GM19035 (cell line): ENCODE measurements around the gene SWAP70.
"Not testable (repeated sequence)": the region's sequence is repeated elsewhere in the genome, so short reads cannot be mapped to it uniquely, and the experiment has no call there.

ENCODE experiments used
- ATAC-seq: cut with Tn5 transposase; IDR thresholded peaks from one replicate; pipeline ENCODE4 v1.9.1; 2021; ENCODE audit not compliant: unreplicated experiment

SWAP70 gene

DNA sequence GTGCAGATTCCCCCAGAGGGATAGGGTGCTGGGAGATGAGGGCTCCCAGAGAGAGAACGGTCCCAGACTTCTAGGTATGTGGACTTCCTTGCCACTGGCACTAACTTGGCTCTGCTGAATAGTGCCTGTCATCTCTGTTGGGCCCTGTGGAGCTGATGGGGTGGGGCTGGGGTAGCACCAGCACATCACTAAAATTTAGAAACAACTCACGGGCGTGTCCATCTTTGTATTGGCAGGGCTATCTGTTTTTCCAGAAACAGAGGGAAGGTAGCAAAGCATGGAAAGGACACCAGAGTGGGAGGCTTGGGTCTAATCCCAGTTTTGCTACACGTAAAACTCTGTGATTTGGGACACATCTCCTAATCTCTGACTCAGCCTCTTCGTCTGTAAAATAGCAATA lies 25.8 kb downstream of the SWAP70 start:
- ATAC-seq: peak; percentile 12

DNA sequence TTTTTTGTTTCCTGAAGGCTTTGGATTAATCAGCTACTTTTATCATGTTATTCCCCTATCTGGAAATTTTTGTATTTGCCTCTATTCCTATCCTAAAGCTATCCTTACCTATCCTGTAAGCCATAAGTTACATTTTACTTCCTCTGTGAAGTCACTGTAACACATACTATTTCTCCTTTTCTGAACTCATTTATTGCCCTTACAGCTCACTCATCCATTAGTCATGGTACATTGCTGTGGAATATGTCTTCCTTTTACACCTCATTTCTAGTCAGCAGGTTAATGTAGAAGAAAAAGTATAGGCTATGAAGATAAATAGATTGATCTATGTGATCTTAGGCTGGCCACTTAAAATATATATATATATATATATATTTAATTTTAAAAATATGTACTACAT lies 28.0 kb downstream of the SWAP70 start:
- ATAC-seq: no peak

DNA sequence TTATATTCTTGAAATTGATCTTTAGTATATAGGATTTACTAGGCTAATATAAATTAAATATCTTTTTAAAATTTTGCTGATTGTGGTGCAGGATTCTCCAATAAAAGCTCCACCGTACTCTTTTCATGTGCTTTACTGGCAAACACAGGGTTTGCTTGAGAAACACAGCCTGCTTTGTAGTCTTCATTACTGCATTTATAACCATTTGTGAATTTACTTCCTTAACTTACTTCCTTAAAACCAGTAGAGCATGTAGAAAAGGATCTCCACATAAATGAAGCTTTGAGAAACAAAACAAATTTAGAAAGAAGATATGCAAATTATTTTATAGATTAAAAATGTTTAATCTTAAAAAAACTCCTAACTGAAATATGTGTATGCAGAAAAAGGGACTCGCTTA lies 28.8 kb downstream of the SWAP70 start:
- ATAC-seq: no peak

DNA sequence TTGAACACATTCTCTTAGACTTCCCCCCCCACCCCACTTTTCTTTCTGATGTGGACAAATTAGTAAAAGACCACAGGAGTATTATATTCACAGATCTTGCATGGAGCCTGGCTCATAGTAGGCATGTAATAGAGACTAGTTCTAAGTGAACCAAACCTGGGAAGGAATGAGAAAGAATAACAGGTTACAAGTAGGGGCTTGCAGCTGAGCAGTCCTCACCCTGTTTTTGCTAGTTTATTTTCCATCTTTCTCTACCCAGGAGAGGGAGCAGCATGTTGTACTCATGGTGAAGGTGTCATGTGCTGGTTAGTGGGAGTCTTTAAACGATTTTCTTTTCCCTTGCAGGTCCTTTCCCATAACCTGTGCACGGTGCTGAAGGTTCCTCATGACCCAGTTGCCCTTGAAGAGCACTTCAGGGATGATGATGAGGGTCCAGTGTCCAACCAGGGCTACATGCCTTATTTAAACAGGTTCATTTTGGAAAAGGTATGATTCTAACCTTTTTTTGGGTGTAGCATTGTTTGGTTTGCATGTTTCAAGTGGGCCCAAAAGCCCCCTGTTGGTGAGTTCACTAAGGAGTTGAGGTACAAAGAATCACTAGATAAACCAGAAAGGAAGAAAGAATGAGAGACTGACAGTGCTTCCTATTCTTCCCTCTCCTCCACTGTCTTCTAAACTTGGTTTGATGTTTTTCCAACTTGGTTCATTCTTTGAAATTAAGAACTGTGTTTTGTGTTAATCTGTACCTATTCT lies 30.1 kb downstream of the SWAP70 start:
- ATAC-seq: no peak

DNA sequence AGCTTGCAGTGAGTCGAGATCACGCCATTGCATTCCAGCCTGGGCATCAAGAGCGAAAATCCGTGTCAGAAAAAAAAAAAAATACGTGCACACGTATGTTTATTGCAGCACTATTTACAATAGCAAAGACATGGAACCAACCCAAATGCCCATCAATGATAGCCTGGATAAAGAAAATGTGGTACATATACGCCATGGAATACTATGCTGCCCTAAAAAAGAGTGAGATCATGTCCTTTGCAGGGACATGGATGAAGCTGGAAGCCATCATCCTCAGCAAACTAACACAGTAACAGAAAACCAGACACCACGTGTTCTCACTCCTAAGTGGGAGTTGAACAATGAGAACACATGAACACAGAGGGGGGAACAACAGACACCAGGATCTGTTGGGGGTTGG lies 31.4 kb downstream of the SWAP70 start:
- not testable (repeated sequence) for ATAC-seq

DNA sequence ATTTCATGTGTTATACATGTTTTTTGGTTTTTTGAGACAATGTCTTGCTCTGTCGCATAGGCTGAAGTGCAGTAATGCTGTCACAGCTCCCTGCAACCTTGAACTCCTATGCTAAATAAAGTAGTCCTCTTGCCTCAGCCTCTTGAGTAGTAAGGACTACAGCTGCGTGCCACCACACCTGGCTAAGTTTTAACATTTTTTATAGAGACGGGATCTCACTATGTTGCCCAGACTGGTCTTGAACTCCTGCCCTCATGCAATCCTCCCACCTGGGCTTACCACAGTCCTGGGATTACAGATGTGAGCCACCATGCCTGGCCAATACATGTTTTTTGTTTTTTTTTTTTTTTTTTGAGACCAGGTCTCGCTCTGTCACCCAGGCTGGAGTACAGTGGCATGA lies 33.9 kb downstream of the SWAP70 start:
- ATAC-seq: no peak

DNA sequence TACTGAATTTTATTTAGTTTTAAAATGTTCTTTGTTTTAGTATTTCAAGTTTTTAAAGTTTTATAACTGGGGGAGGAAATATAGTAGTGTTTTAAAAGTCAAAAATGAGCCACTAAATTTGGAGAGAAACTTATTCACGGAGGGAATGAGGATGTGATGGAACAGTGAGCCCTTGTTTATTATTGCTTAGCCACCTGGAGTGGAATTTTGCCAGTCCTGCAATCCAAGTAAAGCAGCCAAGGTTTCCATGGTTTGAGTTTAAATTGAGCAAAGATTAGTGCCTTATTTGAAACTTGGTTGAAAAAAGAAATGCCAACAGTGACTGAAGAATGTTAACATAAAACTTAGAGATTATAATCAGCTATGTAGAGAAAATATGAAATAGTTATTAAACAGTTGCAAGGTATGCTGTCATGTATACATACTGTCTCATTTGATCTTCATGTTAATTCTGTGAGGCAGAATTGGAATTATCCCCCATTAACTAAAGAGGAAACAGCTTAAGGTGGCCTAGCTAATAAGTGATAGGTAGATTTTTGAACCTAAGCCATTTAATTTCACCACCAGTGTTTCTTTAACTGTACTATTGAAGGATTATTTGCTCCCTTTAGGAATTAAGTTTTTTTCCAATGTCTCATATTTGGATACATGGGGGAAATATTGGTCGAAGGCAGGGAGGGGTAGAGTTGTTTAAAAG lies 36.4 kb downstream of the SWAP70 start:
- ATAC-seq: no peak

DNA sequence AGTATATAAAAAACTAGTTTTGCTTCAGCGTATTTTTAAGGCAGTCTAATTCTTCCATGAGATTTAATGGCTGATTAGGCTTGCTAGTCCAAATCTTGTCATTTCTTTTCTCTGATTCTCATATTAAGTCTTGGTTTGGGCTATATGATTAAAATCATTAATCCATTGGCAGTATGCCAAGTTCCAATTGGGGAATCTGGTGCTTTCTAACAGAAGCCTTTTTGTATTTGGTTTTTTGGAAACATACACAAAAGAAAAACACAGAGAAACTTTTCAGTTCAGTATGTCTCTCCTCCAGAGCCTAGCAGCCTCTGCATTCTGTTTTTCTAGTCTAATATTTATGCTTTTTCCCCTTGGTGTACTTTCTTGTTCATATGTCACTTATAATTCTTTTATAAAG lies 37.9 kb downstream of the SWAP70 start:
- no peak for ATAC-seq

DNA sequence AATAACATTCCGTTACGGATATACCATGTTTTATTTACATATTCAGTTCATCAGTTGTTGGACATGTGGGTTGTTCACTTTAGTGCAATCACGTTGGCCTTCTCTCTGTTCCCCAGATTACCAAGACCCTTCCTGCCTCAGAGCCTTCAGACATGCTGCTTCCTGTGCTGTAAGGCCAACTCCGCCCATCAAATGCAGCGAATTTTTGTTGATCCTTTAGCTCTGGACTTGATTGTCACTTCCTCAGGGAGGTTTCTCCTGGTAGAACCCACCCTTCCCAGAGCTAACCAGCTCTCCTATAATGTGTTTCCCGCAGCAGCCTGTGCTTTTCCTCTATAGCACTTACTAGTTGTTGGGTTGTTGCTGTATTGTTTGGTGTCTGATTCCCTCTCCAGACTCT lies 39.4 kb downstream of the SWAP70 start:
- ATAC-seq: no peak

DNA sequence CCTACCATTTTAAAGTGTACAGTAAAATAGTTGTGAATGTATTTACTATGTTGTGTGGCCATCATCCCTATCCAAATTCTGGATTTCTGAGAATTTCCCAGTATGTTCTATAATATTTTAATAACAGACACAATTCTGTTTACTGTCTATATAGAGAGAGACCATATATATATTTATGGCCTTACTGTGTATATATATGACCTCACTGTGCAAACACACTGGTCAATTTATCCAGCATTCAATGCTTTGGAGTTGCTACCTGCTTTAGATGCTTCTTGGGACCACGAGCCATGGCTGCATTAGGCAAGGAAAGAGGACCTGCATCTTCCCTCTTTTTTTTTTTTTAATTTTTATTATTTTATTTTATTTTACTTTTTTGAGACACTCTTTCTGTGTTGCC lies 40.2 kb downstream of the SWAP70 start:
- ATAC-seq: no peak

DNA sequence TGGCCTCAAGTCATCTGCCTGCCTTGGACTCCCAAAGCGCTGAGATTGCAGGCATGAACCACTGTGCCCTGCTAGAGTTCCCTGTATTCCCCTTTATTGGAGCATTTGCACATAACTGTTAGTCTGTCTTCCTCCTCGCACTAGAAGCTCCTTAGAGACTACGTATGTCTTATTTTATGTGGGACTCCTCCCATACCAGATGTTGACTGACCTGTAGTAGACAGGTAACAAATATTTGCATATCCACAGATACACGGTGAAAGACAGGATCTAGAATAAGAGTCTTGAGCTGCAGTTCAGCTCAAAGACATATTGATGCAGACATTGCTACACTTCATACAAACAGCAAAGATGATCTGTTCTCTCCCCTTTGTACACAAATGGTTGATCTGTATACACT lies 40.7 kb downstream of the SWAP70 start:
- no peak for ATAC-seq

DNA sequence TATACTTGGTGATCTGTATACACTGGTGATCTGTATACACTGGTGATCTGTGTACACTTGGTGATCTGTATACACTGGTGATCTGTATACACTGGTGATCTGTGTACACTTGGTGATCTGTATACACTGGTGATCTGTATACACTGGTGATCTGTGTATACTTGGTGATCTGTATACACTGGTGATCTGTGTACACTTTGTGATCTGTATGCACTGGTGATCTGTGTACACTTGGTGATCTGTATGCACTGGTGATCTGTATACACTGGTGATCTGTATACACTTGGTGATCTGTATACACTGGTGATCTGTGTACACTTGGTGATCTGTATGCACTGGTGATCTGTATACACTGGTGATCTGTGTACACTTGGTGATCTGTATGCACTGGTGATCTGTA lies 41.5 kb downstream of the SWAP70 start:
- not testable (repeated sequence) for ATAC-seq

DNA sequence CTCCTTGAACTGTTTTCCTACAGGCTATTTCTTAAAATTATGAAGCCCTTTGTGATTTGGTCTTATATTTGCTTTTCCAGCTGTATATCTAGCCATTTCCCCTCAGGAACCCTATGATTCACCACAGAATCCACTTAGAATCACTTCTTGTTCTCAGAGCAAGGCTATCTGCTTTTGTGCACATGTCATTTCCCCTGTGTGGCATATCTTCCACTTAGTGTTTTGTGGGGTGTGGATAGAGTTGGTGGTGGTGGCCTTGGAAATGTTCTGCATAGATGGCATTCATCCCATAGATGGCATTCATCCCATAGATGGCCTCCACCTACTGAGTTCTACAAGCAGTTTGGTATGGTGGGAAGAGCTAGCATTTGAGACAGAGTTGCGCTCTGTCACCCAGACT lies 44.7 kb downstream of the SWAP70 start:
- no peak for ATAC-seq

DNA sequence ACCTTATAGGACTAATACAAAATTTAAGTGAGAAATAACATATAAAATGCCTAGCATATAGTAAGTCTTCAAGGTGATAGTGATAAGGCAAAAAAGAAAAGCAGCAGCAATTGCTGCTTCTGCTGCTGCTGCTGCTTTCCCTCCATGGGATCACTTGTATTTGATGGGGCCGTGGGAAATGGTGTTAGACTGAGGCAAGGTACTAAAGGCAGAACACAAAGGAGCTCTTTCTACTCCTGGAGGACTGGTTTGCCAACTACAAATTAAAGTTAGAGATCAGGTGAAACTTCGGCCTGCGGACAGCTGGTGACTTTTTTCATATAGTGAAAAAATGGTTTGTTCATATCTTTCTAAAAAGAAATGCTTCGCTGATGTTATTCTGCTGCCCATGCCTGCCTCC lies 46.3 kb downstream of the SWAP70 start:
- no peak for ATAC-seq

DNA sequence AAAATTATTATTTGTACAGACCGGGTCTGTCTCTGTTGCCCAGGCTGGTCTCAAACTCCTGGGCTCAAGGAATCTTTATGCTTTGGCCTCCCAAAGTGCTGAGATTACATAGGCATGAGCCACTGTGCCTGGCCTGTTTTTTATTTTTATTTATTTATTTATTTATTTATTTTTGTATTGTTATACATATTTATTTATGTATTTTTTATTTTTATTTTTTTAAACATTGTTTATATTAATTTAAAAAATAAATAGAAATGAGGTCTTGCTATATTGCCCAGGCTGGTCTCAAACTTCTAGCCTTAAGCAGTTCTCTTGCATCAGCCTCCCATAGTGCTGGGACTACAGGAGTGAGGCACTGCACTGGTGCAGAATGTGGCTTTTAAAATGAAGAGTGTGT lies 47.0 kb downstream of the SWAP70 start:
- ATAC-seq: no peak

DNA sequence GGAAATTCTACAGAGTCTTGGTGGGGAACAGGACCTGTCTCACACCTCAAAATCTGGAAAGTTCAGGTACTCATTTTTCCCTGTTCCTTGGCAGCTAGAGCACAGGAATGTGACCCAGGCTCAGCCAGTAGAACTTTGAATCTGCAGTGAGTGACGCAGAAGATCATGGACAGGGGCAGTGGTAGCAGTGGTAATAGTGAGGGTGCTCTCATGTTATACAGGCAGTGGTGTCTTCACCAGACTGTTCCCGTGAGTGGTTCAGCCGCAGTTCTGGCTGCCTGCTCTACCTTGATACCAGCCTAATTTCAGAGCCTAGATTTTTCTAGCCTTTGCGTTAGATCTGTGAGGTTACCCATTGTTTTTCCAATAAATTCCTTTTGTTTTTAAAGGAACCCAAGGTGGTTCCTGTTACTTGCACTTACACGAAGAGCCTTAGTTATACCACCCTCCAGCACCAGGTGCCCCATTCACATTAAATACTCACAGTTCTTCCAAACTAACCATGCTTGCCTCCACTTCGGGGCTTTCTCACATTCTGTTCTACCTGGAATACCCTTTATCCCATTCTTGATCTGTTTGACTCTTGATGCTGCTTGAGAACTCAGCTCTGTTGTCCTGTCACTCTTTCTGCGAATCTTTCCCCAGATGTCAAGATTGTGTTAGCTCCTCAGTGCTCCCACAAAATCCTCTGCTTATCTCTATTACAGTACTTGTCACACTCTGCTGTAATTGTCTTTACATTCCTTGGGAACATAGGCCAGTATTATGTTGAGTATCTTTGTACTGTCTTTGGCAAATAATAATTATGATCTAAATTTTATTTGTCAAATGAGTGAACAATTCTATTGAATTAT lies 47.8 kb downstream of the SWAP70 start:
- ATAC-seq: no peak

DNA sequence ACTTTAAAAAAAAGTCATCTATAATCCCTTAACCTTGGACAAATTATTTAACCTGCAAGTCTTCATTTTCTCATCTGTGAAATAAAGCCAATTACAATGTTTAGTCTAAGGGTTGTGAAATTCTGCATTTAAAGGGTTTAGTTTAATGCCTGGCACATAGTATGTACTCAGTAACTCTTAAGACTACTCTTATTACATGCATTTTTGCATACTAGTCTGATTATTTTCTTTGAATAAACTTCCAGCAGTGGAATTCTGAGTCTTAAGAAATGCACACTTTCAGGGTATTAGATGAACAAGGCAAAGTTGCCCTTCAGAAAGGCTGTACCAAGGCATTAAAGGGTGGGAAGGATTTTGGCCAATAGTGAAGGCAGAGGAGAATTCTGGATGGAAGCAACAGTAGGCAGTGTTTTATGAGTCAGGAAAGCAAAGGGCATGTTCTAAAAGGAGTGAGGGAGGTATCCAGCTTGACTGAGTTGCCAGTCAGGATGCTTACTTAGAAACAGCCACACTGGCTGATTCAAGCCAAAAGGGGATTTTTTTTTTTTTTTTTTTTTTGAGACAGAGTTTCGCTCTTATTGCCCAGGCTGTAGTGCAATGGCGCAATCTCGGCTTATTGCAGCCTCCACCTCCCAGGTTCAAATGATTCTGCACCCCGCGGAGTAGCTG lies 50.5 kb downstream of the SWAP70 start:
- no peak for ATAC-seq

DNA sequence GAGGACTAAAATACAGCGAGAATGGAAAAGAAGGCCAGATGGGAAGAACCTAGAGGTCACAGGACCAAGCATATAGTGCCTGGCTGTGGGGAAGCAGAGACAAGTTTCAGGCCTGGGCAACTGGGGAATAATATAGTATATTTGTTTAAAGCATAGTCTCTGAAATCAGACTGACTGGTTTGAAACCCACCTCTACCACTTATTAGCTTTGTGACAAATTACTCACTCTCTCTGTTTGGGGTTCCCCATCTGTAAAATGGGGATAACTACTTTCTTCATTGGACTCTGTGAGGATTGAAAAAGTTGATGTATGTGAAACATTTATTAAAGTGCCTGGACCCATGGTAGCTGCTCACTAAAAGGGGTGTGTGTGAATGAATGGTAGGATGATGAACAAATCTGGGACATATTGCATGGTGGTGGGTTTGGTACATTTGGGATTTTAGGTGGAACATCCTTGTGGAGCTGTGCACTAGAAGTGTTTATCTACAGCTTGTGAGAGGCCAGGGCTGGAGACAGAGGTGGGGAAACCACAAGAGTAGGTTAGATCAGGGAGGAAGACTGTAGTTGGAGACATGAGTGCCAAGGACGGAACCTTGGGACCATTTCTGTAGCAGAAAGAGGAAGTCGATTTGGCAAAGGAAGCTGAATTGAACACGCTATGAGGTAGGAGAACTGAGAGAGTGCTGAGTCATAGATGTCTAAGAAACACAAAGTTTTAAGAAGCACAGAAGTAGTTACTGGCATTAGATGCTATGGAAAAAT lies 52.6 kb downstream of the SWAP70 start:
- peak; percentile 72 for ATAC-seq

DNA sequence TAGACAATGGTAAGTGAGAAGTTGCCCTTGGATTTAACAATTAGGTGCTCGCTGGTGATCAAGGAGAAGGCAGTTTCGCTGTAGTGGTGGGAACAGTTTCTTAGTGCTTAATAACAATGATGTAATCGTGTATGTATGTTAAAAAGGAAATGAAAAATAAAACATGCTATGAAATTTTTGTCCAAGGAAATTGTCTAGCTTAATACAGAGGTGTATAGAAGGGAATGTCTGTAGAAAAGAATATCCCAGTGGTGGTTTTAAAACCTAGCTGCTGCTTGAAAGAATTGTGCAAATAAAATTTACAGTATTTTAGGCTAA lies 53.1 kb downstream of the SWAP70 start:
- no peak for ATAC-seq

DNA sequence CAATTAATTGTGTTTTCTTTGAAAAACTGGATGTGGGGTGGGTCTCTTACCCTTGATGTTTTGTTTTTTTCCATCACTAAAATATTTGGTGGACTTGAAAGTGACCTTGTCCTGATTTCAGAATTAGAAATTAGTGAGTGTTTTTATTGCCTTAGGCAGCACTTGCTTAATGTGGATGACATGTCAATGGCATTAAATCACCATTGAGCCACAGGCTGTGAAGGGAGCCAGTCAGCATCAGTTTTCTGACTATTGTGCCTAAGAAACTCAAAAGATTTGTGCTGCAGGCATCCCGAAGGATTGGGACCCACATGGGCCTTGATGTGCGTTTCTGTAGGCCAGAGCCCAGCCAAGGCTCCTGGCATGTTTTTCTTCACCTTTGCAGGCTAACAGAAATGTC lies 53.8 kb downstream of the SWAP70 start:
- no peak for ATAC-seq

DNA sequence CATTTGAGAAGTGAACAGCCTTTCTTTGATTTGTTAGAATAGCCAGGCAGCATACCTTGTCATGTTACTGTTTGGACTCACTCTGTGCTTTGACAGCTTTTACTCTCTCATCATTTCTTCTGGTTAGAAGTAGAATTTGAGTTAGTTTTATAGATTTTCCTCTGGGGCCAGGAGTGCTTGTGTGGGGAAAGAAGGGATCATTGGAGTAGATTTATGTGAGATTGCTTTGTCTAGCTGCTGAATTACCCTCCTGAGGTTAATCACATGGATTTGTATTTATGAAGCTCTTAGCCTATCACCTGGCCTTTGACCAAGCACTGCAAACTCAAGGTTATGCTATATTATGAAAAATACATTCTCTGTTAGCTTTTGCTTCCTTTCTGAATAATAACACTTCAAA lies 54.3 kb downstream of the SWAP70 start:
- ATAC-seq: no peak
